ENCODE data around the gene TTC6. TPM values are rescaled to one million over a fixed set of nuclear protein-coding genes. Genes with fewer than 3 reads are reported as not detected.

Gene TTC6
- total and polyA plus RNA-seq, 4 donors = 0.74 to 21.7 (median 3.6) TPM

- TF ChIP-seq RAD21 (IDR thresholded peaks at IDR 0.05) = no peak
- TF ChIP-seq HNF4A (conservative IDR thresholded peaks at IDR 0.05) = no peak
- no peak for TF ChIP-seq ATF3 (IDR thresholded peaks at IDR 0.05)
- TF ChIP-seq ZBTB33 (IDR thresholded peaks at IDR 0.05) = no peak
- no peak for TF ChIP-seq FOXA2 (IDR thresholded peaks at IDR 0.05)
- no peak for TF ChIP-seq CTCF (IDR thresholded peaks at IDR 0.05; ENCODE audit: low read depth, low read length, missing input control)
- no peak for TF ChIP-seq TAF1 (conservative IDR thresholded peaks at IDR 0.05)
- no peak for TF ChIP-seq JUND (IDR thresholded peaks at IDR 0.05)
- TF ChIP-seq EGR1 (IDR thresholded peaks at IDR 0.05; ENCODE audit: low read depth in 2 of 2) = no peak
- no peak for TF ChIP-seq SP1 (IDR thresholded peaks at IDR 0.05)
- TF ChIP-seq FOXA1 (IDR thresholded peaks at IDR 0.05) = no peak
- TF ChIP-seq MAX (IDR thresholded peaks at IDR 0.05) = no peak
- no peak for TF ChIP-seq RXRA (IDR thresholded peaks at IDR 0.05)
- no peak for TF ChIP-seq YY1 (IDR thresholded peaks at IDR 0.05)
- no peak for TF ChIP-seq REST (IDR thresholded peaks at IDR 0.05)
- no peak for TF ChIP-seq HNF4G (IDR thresholded peaks at IDR 0.05)
- TF ChIP-seq GABPA (IDR thresholded peaks at IDR 0.05 in 1 of 2, conservative IDR thresholded peaks at IDR 0.05 in 1 of 2) = no peak
- no peak for TF ChIP-seq NR2F2 (IDR thresholded peaks at IDR 0.05)
- Histone ChIP-seq H3K27ac (ENCODE audit: low read depth in 1 of 2, low read length in 2 of 2) (peak overlapping the region; percentile 87 to 94), H3K9ac (ENCODE audit: low read depth in 1 of 2, low read length in 2 of 2) (no peak overlapping the region), H3K9me3 (ENCODE audit: control insufficient read depth in 4 of 4, low read length in 3 of 4) (no peaks in the 10 kb centered on the region), H3K4me1 (ENCODE audit: control insufficient read depth in 4 of 4, insufficient read depth in 4 of 4, low read length in 3 of 4) (peaks cover 0 to 3% (median 2%) of the 10 kb centered on the region in 4 donors), H3K4me3 (ENCODE audit: low read depth in 1 of 3, low read length in 3 of 3) (peak overlapping the region; percentile 20 to 92 (median 55)), H3K36me3 (ENCODE audit: control insufficient read depth in 4 of 4, insufficient read depth in 3 of 4, low read depth in 1 of 4, low read length in 3 of 4) (peaks cover 0 to 1% (median 0%) of the 10 kb centered on the region in 4 donors), H3K27me3 (ENCODE audit: control insufficient read depth in 4 of 4, insufficient read depth in 4 of 4, low read length in 3 of 4) (no peaks in the 10 kb centered on the region)
- WGBS = 4% methylated on average over 58 of the region's 58 CpGs
- DNase-seq (ENCODE audit: low spot score) = no peak
Measured at GRCh38 chr14:37591941-37592481, 3.4 kb upstream of the TTC6 start.

Measured in liver (tissue), 9 donors.